K562 (cell line): ENCODE measurements around the gene AGRP.

Experiments
- ARHGAP35 ChIP-seq: fragments of 450-650 bp; IDR thresholded peaks from 2 replicates; pipeline ENCODE4 v1.6.1; 2018; ENCODE audit not compliant: partially characterized antibody
- ATF3 ChIP-seq, 2 experiments: fragments of 450-650 bp in 1 of 2; sonication (generic) in 1 of 2; formaldehyde crosslinking in 1 of 2; IDR thresholded peaks in 1 of 2; conservative IDR thresholded peaks in 1 of 2; 2 replicates each; pipeline versions ENCODE4 v1.6.1 to v1.8.1; 2016 to 2023; ENCODE audit warnings: mild to moderate bottlenecking in 2 of 2, moderate library complexity in 2 of 2, inconsistent platforms in 1 of 2, missing genetic modification reagents in 1 of 2
- CCAR2 ChIP-seq: fragments of 200-400 bp; formaldehyde crosslinking; IDR thresholded peaks from 2 replicates; pipeline ENCODE4 v1.6.1; 2017; ENCODE audit warnings: mild to moderate bottlenecking, low read depth, low read length
- EZH2 ChIP-seq: IDR thresholded peaks from 2 replicates; pipeline ENCODE4 v1.6.1; 2012; ENCODE audit warnings: low read depth, mild to moderate bottlenecking, inconsistent platforms, low read length, borderline replicate concordance
- GABPB1 ChIP-seq: sonication (generic); formaldehyde crosslinking; IDR thresholded peaks from 2 replicates; pipeline ENCODE4 v1.8.0; 2022; ENCODE audit warnings: mild to moderate bottlenecking, missing genetic modification reagents
- HIVEP1 ChIP-seq: fragments of 250-450 bp; sonication (Bioruptor Pico); IDR thresholded peaks from 2 replicates; pipeline ENCODE4 v1.4.0; 2020; ENCODE audit warnings: mild to moderate bottlenecking
- HSF4 ChIP-seq: fragments of 250-450 bp; sonication (Bioruptor Pico); IDR thresholded peaks from 2 replicates; pipeline ENCODE4 v2.1.2; 2022; ENCODE audit warnings: mild to moderate bottlenecking, moderate library complexity, borderline replicate concordance
- MCM7 ChIP-seq, 2 experiments: fragments of 450-650 bp; IDR thresholded peaks; 2 replicates each; pipeline ENCODE4 v1.6.1; 2016 to 2018
- NR2C1 ChIP-seq, 2 experiments: fragments of 450-650 bp; IDR thresholded peaks; 2 replicates each; pipeline ENCODE4 v1.6.1; 2017; ENCODE audit warnings: mild to moderate bottlenecking in 2 of 2, antibody characterized with exemption in 1 of 2, inconsistent platforms in 1 of 2, missing compliant biosample characterization in 1 of 2, missing genetic modification characterization in 1 of 2
- PHB2 ChIP-seq: fragments of 450-650 bp; IDR thresholded peaks from 2 replicates; pipeline ENCODE4 v1.6.1; 2017; ENCODE audit warnings: low read depth
- SMARCB1 ChIP-seq: IDR thresholded peaks from 2 replicates; pipeline ENCODE4 v1.6.1; 2011; ENCODE audit warnings: improper control_type of control experiment, low read depth; ENCODE audit not compliant: insufficient read length
- SP1 ChIP-seq: sonication (generic); formaldehyde crosslinking; IDR thresholded peaks from 2 replicates; pipeline ENCODE4 v1.8.1; 2022; ENCODE audit warnings: mild to moderate bottlenecking, missing genetic modification reagents
- TAF1 ChIP-seq: IDR thresholded peaks from 2 replicates; pipeline ENCODE4 v1.6.1; 2011; ENCODE audit warnings: mild to moderate bottlenecking, low read length, moderate library complexity; ENCODE audit not compliant: insufficient read depth, control insufficient read depth, severe bottlenecking; ENCODE audit errors: extremely low read depth
- TAL1 ChIP-seq: fragments of 450-650 bp; IDR thresholded peaks from 2 replicates; pipeline ENCODE4 v1.6.1; 2016; ENCODE audit warnings: mild to moderate bottlenecking

- TF ChIP-seq GABPB1 (no peak), SP1 (no peak), TAL1 (no peak), MCM7 (IDR thresholded peaks at IDR 0.05) (no peak), CCAR2 (no peak), SMARCB1 (no peak), HSF4 (CRISPR knock-in tag) (no peak), ARHGAP35 (no peak), ATF3 (IDR thresholded peaks at IDR 0.05) (no peak), ATF3 (CRISPR knock-in tag; conservative IDR thresholded peaks at IDR 0.05) (no peak), HIVEP1 (CRISPR knock-in tag) (no peak), NR2C1 (IDR thresholded peaks at IDR 0.05) (no peak), NR2C1 (tag; IDR thresholded peaks at IDR 0.05) (no peak), EZH2 (no peak), TAF1 (no peak), PHB2 (no peak)
Observed at GRCh38 chr16:67447508-67448076, 35.8 kb downstream of the AGRP start.
